ENCODE results near the gene DLL1.

DLL1 gene

GRCh38 chr6:170283212-170284081 is 7.4 kb downstream of the DLL1 start:
- no peak for DNase-seq (ENCODE audit: low read depth in 2 of 2)

DNA sequence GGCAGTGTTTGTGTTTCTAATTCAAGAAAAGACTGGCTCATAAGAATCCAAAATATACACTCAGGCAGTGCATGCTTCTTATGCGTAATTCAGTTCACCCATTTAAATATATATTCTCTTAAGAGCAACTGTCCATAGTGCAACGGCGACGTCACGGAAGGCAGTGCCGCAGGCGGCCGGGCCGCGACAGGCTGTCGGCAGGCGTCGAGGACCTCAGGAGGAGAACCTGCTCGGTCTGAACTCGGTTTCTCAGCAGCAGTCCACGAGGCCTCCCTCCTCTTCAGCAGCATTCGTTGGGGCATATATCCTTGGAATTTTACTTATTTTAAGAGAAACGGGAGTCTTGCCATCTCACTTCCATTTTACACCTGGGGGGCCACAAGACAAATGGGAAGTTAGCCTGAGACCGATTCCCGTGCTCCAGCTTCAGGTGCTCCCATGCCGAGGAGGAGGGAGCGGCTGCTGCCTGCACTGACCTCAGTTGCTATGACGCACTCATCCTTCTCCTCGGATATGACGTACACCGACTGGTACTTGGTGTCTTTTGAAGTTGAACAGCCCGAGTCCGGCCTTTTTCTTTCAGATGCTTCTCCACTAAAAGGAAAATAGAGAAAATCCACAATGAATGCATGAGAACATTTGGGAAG is 8.2 kb downstream of the DLL1 start:
- no peak for DNase-seq (ENCODE audit: low read depth in 2 of 2)

DNA sequence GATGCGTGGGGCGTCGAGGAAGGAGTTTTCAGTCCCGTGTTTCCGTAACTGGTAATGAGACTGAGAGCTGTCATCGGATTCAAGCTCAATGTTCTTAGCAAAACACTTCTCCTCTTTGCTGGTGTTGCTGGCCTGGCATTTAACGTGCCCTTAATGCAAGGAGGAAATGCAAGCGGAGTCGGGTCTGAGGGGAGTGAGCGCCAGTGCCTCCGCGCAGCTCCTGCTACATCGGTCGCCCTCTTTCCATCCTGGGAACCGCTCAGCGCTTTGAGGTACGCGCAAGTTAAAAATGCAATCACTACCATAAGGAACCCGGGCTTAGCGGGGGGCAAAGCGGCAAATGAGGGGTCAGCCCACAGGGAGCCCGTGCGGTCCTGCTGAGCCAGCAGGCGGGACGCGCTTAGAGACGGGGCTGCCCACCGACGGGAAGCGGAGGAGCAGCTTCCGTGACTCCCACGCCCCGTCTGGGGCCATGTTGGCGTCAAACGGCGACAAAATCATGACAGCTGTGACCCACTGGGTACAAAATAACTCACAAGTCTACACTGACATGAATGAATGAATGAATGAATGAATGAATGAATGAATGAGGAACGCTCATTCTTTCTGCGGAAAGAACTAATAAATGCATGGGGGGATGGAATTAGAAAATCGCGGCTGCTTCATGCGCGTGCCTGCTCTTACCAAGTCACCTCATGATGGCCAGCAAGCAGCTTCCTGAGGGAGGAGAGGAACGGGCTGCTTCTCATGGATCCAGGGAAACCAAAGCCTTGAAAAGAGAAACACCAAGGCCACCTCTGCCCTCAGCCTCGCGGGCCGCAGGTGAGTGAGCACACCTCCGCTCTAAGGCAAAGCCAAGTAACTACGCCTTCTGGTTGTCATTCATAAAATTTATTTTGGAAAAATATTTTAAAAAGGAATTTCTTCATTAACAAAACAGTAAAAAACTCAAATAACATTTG is 9.3 kb downstream of the DLL1 start:
- no peak for DNase-seq (ENCODE audit: low read depth in 2 of 2)

- DNase-seq (ENCODE audit: low read depth in 2 of 2), result no peak
These were observed 10.2 kb downstream of the DLL1 start for GRCh38 chr6:170280689-170281045.

DNA sequence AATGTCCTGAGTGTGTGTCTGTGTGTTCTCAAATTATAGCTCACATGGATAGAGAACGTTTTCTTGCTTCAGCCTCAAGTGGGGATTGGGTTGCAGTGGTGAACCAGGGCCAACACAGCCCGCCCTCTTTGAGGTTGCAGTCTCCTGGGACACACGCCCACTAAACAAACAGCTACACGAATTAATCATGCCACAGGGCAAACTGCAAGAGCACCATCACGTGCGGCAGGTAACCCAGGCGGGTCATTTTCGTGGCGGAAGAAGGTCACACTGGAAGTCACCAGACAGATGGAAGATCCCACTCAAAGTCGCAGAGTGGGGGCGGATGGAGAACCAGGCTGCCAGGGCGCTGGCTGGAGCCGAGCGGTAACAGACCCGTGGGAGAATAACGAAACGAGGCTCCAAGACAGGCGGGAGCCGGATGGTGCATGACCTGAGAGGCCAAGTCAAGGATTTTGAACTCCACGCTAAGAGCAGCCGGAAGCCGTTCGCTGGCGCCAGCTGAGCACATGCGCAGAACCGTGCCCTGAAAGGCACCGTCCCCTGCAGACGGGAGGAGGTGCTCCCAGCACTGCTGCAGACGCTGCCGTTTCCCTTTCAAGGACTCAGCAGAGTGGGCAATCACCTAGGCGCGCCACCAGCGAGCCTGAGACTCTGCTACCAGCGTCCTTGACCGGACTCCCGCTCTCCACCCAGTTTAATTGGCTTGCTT is 10.7 kb downstream of the DLL1 start:
- DNase-seq (ENCODE audit: low read depth in 2 of 2), result no peak

DNA sequence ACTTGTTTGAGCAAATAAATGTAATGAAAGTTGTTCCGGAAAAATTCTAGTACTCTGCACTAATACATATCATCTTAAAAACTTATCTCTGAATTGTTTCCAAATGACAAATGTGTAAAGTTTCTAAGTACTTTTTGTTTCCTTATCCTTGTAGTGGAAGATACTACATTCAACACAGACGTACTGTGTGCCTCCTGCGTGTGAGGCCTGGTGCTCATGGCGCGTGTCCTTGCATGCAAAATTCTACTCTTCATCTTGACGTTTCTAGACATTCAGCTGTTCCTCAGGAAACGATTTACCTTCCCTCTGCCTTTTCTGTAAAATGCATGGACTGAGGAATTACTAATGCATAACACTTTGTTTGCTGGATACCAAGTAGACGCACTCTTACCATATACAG is 11.5 kb downstream of the DLL1 start:
- DNase-seq (ENCODE audit: low read depth in 2 of 2), result no peak

- no peak for DNase-seq (ENCODE audit: low read depth in 2 of 2)
These were observed 12.2 kb downstream of the DLL1 start for GRCh38 chr6:170278743-170279094.

GRCh38 chr6:170277893-170278742 is 12.8 kb downstream of the DLL1 start:
- DNase-seq (ENCODE audit: low read depth in 2 of 2), result no peak

GRCh38 chr6:170276369-170277057 is 14.4 kb downstream of the DLL1 start:
- DNase-seq (ENCODE audit: low read depth in 2 of 2), result no peak

DNA sequence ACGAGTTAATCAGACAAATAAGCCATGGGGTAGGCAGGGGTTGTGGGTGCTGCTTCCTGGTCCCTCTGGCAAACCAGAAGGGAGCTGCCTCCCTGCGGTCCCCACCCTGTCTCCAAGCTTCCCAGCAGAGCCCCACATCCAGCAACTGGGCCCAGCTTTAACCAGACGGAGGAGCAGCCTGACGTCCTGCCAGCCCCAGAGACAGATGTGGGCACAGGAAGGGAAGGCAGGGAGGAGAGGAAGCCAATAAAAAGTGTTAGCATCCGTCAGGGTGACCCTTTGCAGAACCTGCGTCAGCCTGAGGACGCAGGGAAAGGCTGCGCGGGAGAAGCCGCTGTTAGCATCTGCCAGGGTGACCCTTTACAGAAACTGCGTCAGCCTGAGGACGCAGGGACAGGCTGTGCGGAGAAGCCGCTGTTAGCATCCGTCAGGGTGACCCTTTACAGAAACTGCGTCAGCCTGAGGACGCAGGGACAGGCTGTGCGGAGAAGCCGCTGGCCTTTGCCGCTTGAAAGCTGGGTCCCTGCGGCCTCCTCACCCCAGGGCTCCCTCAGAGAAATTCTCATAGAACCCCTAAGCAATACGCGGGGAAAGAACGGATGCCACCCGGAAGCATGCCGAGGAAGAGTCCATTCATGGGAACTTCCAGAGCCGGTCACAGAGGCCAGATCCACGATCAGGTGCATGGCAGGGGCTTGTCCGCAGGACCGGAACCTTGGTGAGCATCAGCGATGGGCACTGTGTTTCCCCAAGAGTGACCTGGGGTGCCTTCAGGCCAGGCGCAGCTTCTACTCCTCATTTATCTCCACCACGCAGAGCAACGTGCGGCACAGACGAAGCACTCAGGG is 15.9 kb downstream of the DLL1 start:
- DNase-seq (ENCODE audit: low read depth in 2 of 2), result no peak

DNA sequence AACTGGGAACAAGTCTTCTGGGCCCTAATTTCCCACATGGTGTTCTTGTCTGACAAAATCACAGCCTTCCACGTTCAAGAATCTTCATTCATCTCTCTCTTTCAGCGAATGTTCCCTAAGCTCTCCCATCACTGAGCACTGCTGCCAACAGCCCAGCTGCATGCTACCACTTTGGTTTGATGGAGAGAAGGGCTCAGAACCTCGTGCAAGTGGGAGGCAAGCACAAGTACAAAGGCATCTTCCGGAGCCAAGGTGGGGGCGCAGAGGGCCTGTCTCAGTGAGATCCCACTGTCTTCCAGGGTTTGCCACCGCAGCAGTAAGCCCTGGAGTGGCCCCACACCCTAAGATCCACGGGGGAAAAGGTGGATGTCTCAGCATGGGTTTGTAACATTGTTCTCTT is 17.2 kb downstream of the DLL1 start:
- DNase-seq (ENCODE audit: low read depth in 2 of 2), result no peak

- no peak for DNase-seq (ENCODE audit: low read depth in 2 of 2)
These were observed 17.7 kb downstream of the DLL1 start for GRCh38 chr6:170273191-170273590.

DNA sequence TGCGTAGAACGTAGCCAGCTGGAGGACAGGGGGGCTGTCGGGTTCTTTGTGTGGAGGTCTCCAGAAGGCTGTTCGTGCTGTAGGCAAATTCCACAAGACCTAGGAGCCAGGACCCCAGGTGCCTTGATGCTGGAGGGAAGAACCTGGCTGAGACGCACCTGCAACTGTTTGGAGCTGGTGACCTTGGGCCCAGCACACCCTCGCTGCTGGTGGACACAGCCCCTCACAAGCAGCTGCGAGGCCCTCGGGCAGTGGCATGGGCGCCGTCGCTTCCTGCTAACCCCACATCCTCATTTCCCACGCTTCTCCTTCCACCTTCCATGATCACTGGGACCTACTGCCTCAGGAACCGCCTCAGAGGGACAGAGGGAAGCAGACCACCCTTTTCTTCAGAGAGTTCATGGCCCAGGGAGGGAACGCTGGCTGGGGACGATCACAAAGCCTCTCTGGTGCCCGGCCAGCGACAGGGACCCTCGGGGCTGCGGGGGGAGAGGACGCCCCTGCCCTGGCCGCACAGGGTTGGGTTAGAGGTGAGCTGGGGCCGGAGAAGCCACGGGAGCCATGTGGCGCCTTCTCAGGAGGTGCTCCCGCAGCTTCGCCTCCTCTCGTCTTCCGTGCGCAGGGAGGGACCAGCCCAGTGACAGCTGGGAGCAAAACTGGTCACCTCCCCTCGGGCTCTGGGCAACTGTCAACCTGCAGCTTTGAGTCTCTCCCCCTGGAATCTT is 18.4 kb downstream of the DLL1 start:
- no peak for DNase-seq (ENCODE audit: low read depth in 2 of 2)

GRCh38 chr6:170271771-170272314 is 19.0 kb downstream of the DLL1 start:
- peak; percentile 49 to 65 for DNase-seq (ENCODE audit: low read depth in 2 of 2)

- no peak for DNase-seq (ENCODE audit: low read depth in 2 of 2)
These were observed 19.8 kb downstream of the DLL1 start for GRCh38 chr6:170270984-170271593.

- DNase-seq (ENCODE audit: low read depth in 2 of 2), result no peak
These were observed 20.9 kb downstream of the DLL1 start for GRCh38 chr6:170269846-170270541.

GRCh38 chr6:170269151-170269845 is 21.6 kb downstream of the DLL1 start:
- no peak for DNase-seq (ENCODE audit: low read depth in 2 of 2)
